GM23338 (cell line): Measurements from ENCODE around the gene PPM1H. TPM values are rescaled to one million over a fixed set of nuclear protein-coding genes. Genes with fewer than 3 reads are reported as not detected.

Source experiments
- ATAC-seq: fragments of 200-7000 bp; cut with Tn5 transposase; 3 replicates; pipeline ENCODE4 v1.9.1; 2020
- DNase-seq: peaks from one replicate; pipeline ENCODE4 v3.0.0-alpha.2; 2015; ENCODE audit warnings: low spot score
- H2AFZ ChIP-seq: fragments of 200-600 bp; sonication (generic); 2 replicates; pipeline ENCODE4 v1.8.0; 2016; ENCODE audit warnings: antibody characterized with exemption, mild to moderate bottlenecking, moderate library complexity
- H3F3A ChIP-seq: fragments of 200-600 bp; sonication (generic); replicated peaks from 2 replicates; pipeline ENCODE4 v1.8.0; 2017; ENCODE audit warnings: antibody characterized with exemption, mixed run types, low read depth
- H3K27ac ChIP-seq: fragments of 200-600 bp; sonication (generic); 2 replicates; pipeline ENCODE4 v1.6.1; 2016; ENCODE audit warnings: low read depth
- H3K27me3 ChIP-seq: fragments of 200-600 bp; sonication (generic); 2 replicates; pipeline ENCODE4 v1.8.0; 2016; ENCODE audit warnings: mild to moderate bottlenecking, mixed run types, moderate library complexity; ENCODE audit not compliant: insufficient read depth
- H3K36me3 ChIP-seq: fragments of 200-600 bp; sonication (generic); 2 replicates; pipeline ENCODE4 v1.8.0; 2016; ENCODE audit warnings: mild to moderate bottlenecking; ENCODE audit not compliant: insufficient read depth
- H3K4me1 ChIP-seq: fragments of 200-600 bp; sonication (generic); 2 replicates; pipeline ENCODE4 v1.8.0; 2016; ENCODE audit warnings: mild to moderate bottlenecking, moderate library complexity; ENCODE audit not compliant: insufficient read depth
- H3K4me2 ChIP-seq: fragments of 200-600 bp; sonication (generic); 2 replicates; pipeline ENCODE4 v1.7.1; 2017; ENCODE audit warnings: mixed run types
- H3K4me3 ChIP-seq: fragments of 200-600 bp; sonication (generic); 2 replicates; pipeline ENCODE4 v1.6.1; 2016; ENCODE audit warnings: mixed run types
- H3K79me2 ChIP-seq: fragments of 200-600 bp; sonication (generic); replicated peaks from 2 replicates; pipeline ENCODE4 v1.8.0; 2017; ENCODE audit warnings: mild to moderate bottlenecking; ENCODE audit not compliant: insufficient read depth
- H3K9me2 ChIP-seq: fragments of 200-600 bp; sonication (generic); 2 replicates; pipeline ENCODE4 v1.8.0; 2017; ENCODE audit not compliant: insufficient read depth
- H4K20me1 ChIP-seq: fragments of 200-600 bp; sonication (generic); replicated peaks from 2 replicates; pipeline ENCODE4 v1.8.0; 2017; ENCODE audit warnings: mild to moderate bottlenecking; ENCODE audit not compliant: insufficient read depth
- H3K27ac Mint-ChIP-seq: 2 replicates; pipeline ENCODE4 v1.8.0; 2020; ENCODE audit warnings: inconsistent platforms, mild to moderate bottlenecking, moderate library complexity, mixed read lengths
- H3K27me3 Mint-ChIP-seq: 3 replicates; pipeline ENCODE4 v1.8.0; 2022; ENCODE audit warnings: low read depth, mild to moderate bottlenecking, moderate library complexity, mixed read lengths, inconsistent platforms; ENCODE audit not compliant: insufficient read depth, poor library complexity
- H3K36me3 Mint-ChIP-seq: 3 replicates; pipeline ENCODE4 v1.8.0; 2021; ENCODE audit warnings: low read depth, mild to moderate bottlenecking, inconsistent platforms, moderate library complexity, mixed read lengths
- H3K4me1 Mint-ChIP-seq: 3 replicates; pipeline ENCODE4 v1.8.0; 2020; ENCODE audit warnings: mild to moderate bottlenecking, inconsistent platforms, mixed read lengths
- H3K4me3 Mint-ChIP-seq: 3 replicates; pipeline ENCODE4 v1.8.0; 2021; ENCODE audit warnings: moderate library complexity, mild to moderate bottlenecking, inconsistent platforms, mixed read lengths
- H3K9me3 Mint-ChIP-seq: 3 replicates; pipeline ENCODE4 v1.8.0; 2020; ENCODE audit warnings: moderate library complexity, mild to moderate bottlenecking, inconsistent platforms, mixed read lengths
- CREB1 ChIP-seq: fragments of 250-450 bp; sonication (Bioruptor Pico); IDR thresholded peaks from 2 replicates; pipeline ENCODE4 v1.5.0; 2020; ENCODE audit warnings: low read depth, mild to moderate bottlenecking, moderate library complexity
- EZH2 ChIP-seq: fragments of 200-600 bp; sonication (generic); IDR thresholded peaks from one replicate; pipeline ENCODE4 v1.8.0; 2017; ENCODE audit warnings: antibody characterized with exemption, mild to moderate bottlenecking, low read depth; ENCODE audit not compliant: unreplicated experiment
- EZH2phosphoT487 ChIP-seq: fragments of 200-600 bp; sonication (generic); IDR thresholded peaks from one replicate; pipeline ENCODE4 v1.8.1; 2018; ENCODE audit warnings: antibody characterized with exemption; ENCODE audit not compliant: unreplicated experiment
- JUNB ChIP-seq: IDR thresholded peaks from one replicate; pipeline ENCODE4 v1.6.1; 2016; ENCODE audit warnings: antibody characterized with exemption; ENCODE audit not compliant: unreplicated experiment
- STAT1 ChIP-seq: IDR thresholded peaks from one replicate; pipeline ENCODE4 v1.6.1; 2016; ENCODE audit warnings: antibody characterized with exemption; ENCODE audit not compliant: unreplicated experiment
- ZNF114 ChIP-seq: fragments of 250-450 bp; sonication (Bioruptor Pico); IDR thresholded peaks from 2 replicates; pipeline ENCODE4 v1.5.0; 2020; ENCODE audit warnings: mild to moderate bottlenecking, moderate library complexity
- ZNF331 ChIP-seq: fragments of 250-450 bp; sonication (Bioruptor Pico); IDR thresholded peaks from 2 replicates; pipeline ENCODE4 v1.5.0; 2020; ENCODE audit warnings: low read depth, mild to moderate bottlenecking, moderate library complexity
- polyA plus RNA-seq: library from polyadenylated mRNA; unstranded; fragments of >200 nt; fragmentation: Nextera tagmentation; extraction: Ambion mirVana; gene quantifications from 2 replicates; pipeline ENCODE4 v1.2.1, GENCODE V29; 2016
- total RNA-seq: library from RNA; depleted of rRNA; stranded (reverse); fragments of >200 nt; shearing (Covaris generic); gene quantifications from 2 replicates; pipeline ENCODE4 v1.2.3, GENCODE V29; 2014
- TF ChIP-seq, protein P1 (sequence below): fragments of 250-450 bp; sonication (Bioruptor Pico); IDR thresholded peaks from 2 replicates; pipeline ENCODE4 v1.5.0; 2020; ENCODE audit warnings: mild to moderate bottlenecking, moderate library complexity
- TF ChIP-seq, protein P2 (sequence below): IDR thresholded peaks from 2 replicates; pipeline ENCODE4 v1.6.1; 2016; ENCODE audit warnings: antibody characterized with exemption

The PPM1H gene
- total and polyA plus RNA-seq, 2 experiments from 2014 or later = 11.4 to 41.2 TPM

DNA sequence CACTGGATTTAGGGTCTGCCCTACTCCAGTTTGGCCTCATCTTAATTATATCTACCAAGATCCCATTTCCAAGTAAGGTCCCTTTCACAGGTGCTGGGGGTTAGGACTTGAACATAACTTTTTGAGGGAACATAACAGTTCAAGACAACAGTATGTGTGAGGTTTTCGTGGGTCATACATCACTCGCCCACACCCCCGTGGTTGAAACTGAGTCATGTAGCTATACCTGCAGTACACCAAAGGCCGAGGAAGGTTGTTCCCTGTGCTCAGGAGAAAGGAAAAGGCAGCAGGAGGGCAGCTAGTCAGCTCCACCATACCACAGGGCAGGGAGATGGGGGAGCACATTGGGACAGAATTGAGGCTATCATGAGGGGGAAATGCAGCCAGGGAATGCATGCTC is 167.0 kb downstream of the PPM1H start:
- peaks cover 25% of the 10 kb centered on the region for H3K4me1 ChIP-seq
- Mint-ChIP-seq H3K27ac (no peak overlapping the region), H3K4me1 (peaks cover 37% of the 10 kb centered on the region)

More for the DNA sequence above, 167.0 kb downstream of the PPM1H start:
- Histone ChIP-seq H3K4me3 (no peak overlapping the region), H4K20me1 (no peaks in the 10 kb centered on the region), H3F3A (no peaks in the 10 kb centered on the region), H3K36me3 (no peaks in the 10 kb centered on the region; the same call in 1 of the 2 replicates), H3K4me2 (no peak overlapping the region), H3K27ac (no peak overlapping the region), H3K79me2 (no peaks in the 10 kb centered on the region; the same call in 1 of the 2 replicates), H2AFZ (no peak overlapping the region), H3K27me3 (no peaks in the 10 kb centered on the region), H3K9me2 (no peaks in the 10 kb centered on the region)
- Mint-ChIP-seq H3K36me3 (peaks cover 12% of the 10 kb centered on the region), H3K9me3 (no peaks in the 10 kb centered on the region; the same call in 2 of the 3 replicates), H3K27me3 (peaks cover 12% of the 10 kb centered on the region), H3K4me3 (no peak overlapping the region)
- no peak for DNase-seq
- TF ChIP-seq ZNF331 (CRISPR knock-in tag) (no peak), ZNF114 (no peak), JUNB (no peak), CREB1 (CRISPR knock-in tag) (no peak), STAT1 (no peak), EZH2phosphoT487 (no peak), EZH2 (no peak)
- TF ChIP-seq, protein P1, sequence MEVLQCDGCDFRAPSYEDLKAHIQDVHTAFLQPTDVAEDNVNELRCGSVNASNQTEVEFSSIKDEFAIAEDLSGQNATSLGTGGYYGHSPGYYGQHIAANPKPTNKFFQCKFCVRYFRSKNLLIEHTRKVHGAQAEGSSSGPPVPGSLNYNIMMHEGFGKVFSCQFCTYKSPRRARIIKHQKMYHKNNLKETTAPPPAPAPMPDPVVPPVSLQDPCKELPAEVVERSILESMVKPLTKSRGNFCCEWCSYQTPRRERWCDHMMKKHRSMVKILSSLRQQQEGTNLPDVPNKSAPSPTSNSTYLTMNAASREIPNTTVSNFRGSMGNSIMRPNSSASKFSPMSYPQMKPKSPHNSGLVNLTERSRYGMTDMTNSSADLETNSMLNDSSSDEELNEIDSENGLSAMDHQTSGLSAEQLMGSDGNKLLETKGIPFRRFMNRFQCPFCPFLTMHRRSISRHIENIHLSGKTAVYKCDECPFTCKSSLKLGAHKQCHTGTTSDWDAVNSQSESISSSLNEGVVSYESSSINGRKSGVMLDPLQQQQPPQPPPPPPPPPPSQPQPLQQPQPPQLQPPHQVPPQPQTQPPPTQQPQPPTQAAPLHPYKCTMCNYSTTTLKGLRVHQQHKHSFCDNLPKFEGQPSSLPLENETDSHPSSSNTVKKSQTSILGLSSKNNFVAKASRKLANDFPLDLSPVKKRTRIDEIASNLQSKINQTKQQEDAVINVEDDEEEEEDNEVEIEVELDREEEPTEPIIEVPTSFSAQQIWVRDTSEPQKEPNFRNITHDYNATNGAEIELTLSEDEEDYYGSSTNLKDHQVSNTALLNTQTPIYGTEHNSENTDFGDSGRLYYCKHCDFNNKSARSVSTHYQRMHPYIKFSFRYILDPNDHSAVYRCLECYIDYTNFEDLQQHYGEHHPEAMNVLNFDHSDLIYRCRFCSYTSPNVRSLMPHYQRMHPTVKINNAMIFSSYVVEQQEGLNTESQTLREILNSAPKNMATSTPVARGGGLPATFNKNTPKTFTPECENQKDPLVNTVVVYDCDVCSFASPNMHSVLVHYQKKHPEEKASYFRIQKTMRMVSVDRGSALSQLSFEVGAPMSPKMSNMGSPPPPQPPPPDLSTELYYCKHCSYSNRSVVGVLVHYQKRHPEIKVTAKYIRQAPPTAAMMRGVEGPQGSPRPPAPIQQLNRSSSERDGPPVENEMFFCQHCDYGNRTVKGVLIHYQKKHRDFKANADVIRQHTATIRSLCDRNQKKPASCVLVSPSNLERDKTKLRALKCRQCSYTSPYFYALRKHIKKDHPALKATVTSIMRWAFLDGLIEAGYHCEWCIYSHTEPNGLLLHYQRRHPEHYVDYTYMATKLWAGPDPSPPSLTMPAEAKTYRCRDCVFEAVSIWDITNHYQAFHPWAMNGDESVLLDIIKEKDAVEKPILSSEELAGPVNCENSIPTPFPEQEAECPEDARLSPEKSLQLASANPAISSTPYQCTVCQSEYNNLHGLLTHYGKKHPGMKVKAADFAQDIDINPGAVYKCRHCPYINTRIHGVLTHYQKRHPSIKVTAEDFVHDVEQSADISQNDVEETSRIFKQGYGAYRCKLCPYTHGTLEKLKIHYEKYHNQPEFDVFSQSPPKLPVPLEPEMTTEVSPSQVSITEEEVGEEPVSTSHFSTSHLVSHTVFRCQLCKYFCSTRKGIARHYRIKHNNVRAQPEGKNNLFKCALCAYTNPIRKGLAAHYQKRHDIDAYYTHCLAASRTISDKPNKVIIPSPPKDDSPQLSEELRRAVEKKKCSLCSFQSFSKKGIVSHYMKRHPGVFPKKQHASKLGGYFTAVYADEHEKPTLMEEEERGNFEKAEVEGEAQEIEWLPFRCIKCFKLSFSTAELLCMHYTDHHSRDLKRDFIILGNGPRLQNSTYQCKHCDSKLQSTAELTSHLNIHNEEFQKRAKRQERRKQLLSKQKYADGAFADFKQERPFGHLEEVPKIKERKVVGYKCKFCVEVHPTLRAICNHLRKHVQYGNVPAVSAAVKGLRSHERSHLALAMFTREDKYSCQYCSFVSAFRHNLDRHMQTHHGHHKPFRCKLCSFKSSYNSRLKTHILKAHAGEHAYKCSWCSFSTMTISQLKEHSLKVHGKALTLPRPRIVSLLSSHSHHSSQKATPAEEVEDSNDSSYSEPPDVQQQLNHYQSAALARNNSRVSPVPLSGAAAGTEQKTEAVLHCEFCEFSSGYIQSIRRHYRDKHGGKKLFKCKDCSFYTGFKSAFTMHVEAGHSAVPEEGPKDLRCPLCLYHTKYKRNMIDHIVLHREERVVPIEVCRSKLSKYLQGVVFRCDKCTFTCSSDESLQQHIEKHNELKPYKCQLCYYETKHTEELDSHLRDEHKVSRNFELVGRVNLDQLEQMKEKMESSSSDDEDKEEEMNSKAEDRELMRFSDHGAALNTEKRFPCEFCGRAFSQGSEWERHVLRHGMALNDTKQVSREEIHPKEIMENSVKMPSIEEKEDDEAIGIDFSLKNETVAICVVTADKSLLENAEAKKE (CRISPR knock-in tag) = no peak
- TF ChIP-seq, protein P2, sequence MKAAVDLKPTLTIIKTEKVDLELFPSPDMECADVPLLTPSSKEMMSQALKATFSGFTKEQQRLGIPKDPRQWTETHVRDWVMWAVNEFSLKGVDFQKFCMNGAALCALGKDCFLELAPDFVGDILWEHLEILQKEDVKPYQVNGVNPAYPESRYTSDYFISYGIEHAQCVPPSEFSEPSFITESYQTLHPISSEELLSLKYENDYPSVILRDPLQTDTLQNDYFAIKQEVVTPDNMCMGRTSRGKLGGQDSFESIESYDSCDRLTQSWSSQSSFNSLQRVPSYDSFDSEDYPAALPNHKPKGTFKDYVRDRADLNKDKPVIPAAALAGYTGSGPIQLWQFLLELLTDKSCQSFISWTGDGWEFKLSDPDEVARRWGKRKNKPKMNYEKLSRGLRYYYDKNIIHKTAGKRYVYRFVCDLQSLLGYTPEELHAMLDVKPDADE = no peak
- no peak for ATAC-seq
